Loucy (cell line): ENCODE results near the gene DACT1.

Experiments
- H2AFZ ChIP-seq: fragments of 200-600 bp; sonication (generic); 2 replicates; pipeline ENCODE4 v1.6.0; 2016; ENCODE audit warnings: antibody characterized with exemption, mild to moderate bottlenecking, low read length, moderate library complexity
- H3F3A ChIP-seq: fragments of 200-600 bp; 2 replicates; pipeline ENCODE4 v1.6.0; 2016; ENCODE audit warnings: antibody characterized with exemption, low read depth, mild to moderate bottlenecking
- H3K27me3 ChIP-seq: fragments of 200-600 bp; sonication (generic); 2 replicates; pipeline ENCODE4 v1.6.1; 2014; ENCODE audit warnings: low read length, mild to moderate bottlenecking; ENCODE audit not compliant: insufficient read depth, poor library complexity, severe bottlenecking
- H3K36me3 ChIP-seq: fragments of 200-600 bp; sonication (generic); 2 replicates; pipeline ENCODE4 v1.6.1; 2016; ENCODE audit warnings: low read length; ENCODE audit not compliant: insufficient read depth
- H3K4me1 ChIP-seq: fragments of 200-600 bp; sonication (generic); 2 replicates; pipeline ENCODE4 v1.5.1; 2014; ENCODE audit warnings: low read length, mild to moderate bottlenecking; ENCODE audit not compliant: insufficient read depth, poor library complexity, severe bottlenecking
- H3K4me2 ChIP-seq: fragments of 200-600 bp; sonication (generic); 2 replicates; pipeline ENCODE4 v1.6.0; 2014; ENCODE audit warnings: antibody characterized with exemption, low read length, low read depth, mild to moderate bottlenecking; ENCODE audit not compliant: poor library complexity, severe bottlenecking
- H3K4me3 ChIP-seq: fragments of 200-600 bp; sonication (generic); 2 replicates; pipeline ENCODE4 v1.5.1; 2014; ENCODE audit warnings: low read length, mild to moderate bottlenecking, mixed read lengths; ENCODE audit not compliant: poor library complexity, severe bottlenecking
- H3K79me2 ChIP-seq: fragments of 200-600 bp; sonication (generic); 2 replicates; pipeline ENCODE4 v1.6.1; 2014; ENCODE audit warnings: low read length; ENCODE audit not compliant: insufficient read depth
- H3K9ac ChIP-seq: fragments of 200-600 bp; sonication (generic); 2 replicates; pipeline ENCODE4 v1.6.0; 2014; ENCODE audit warnings: mild to moderate bottlenecking, low read depth, low read length, moderate library complexity; ENCODE audit not compliant: poor library complexity, severe bottlenecking
- H3K9me2 ChIP-seq: fragments of 200-600 bp; sonication (generic); replicated peaks from 2 replicates; pipeline ENCODE4 v1.6.1; 2016; ENCODE audit warnings: low read depth, low read length, mixed read lengths
- H3K9me3 ChIP-seq: fragments of 200-600 bp; sonication (generic); 2 replicates; pipeline ENCODE4 v1.6.1; 2014; ENCODE audit warnings: mild to moderate bottlenecking, antibody characterized with exemption, low read length, low read depth; ENCODE audit not compliant: insufficient read depth
- H4K20me1 ChIP-seq: fragments of 200-600 bp; sonication (generic); 2 replicates; pipeline ENCODE4 v1.6.0; 2014; ENCODE audit warnings: antibody characterized with exemption, low read length, mild to moderate bottlenecking; ENCODE audit not compliant: insufficient read depth, poor library complexity, severe bottlenecking
- CTCF ChIP-seq: fragments of 200-600 bp; sonication (generic); conservative IDR thresholded peaks from 2 replicates; pipeline ENCODE4 v1.5.1; 2014; ENCODE audit warnings: mild to moderate bottlenecking, antibody characterized with exemption, low read length
- EZH2phosphoT487 ChIP-seq: fragments of 200-600 bp; IDR thresholded peaks from 2 replicates; pipeline ENCODE4 v1.6.1; 2018; ENCODE audit warnings: antibody characterized with exemption, mild to moderate bottlenecking, moderate library complexity, borderline replicate concordance

Gene DACT1

DNA sequence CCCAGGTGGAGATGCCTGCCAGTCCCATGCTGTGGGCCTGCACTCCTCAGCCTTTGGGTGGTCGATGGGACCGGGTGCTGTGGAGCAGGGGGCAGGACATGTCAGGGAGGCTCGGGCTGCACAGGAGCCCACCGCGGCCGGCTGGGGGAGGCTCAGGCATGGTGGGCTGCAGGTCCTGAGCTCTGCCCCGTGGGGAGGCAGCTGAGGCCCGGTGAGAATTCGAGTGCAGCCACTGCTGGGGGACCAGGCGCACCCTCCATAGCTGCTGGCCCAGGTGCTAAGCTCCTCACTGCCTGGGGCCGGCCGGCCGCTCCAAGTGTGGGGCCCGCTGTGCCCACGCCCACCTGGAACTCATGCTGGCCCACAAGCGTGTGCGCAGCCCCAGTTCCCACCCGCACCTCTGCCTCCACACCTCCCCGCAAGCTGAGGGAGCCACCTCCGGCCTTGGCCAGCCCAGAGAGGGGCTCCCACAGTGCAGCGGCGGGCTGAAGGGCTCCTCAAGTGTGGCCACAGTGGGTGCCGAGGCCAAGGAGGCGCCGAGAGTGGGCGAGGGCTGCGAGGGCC, 49.6 kb downstream of the DACT1 start:
- H3K36me3 ChIP-seq: no peaks in the 10 kb centered on the region

DNA sequence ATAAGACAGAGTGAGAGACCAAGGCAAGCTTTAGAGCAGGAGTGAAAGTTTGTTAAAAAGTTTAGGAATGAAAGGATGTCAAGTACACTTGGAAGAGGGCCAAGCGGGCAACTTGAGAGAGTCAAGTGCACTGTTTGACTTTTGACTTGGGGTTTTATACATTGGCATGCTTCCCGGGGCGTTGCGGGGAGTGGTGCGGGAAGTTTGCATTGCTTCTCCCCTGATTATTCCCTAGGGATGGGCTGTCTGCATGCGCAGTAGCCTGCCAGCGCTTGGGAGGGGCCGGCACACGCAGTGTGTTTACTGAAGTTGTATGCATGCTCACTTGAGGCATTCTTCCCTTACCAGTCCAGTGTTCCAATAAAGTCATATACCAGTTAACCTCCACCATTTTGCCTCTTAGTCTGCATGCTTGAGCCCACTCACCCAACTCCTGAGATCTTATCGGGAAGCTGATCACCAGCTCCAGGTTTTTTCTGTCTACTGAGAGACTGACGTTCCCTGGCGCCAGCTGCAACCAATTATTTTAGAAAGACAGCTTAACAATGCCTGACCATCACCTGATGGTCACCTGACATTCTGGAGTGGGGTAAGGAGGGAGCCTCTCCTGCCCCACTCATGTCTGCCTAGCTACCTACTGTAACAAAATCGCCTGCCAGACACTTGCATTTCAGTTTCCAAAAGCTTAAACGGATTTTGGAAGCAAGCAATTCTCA, 53.2 kb downstream of the DACT1 start:
- H3K9me2 ChIP-seq: no peaks in the 10 kb centered on the region; the same call in 1 of the 2 replicates
- no peaks in the 10 kb centered on the region for H3K27me3 ChIP-seq
- no peaks in the 10 kb centered on the region for H4K20me1 ChIP-seq
- H3K4me2 ChIP-seq: no peak overlapping the region
- H3K79me2 ChIP-seq: no peaks in the 10 kb centered on the region
- H3K4me3 ChIP-seq: no peak overlapping the region
- H3K36me3 ChIP-seq: no peaks in the 10 kb centered on the region
- no peak overlapping the region for H2AFZ ChIP-seq
- H3F3A ChIP-seq: no peaks in the 10 kb centered on the region
- no peaks in the 10 kb centered on the region for H3K4me1 ChIP-seq
- H3K9me3 ChIP-seq: 0 out of 2 replicates have a peak, but pooled peaks cover 2% of the 10 kb centered on the region
- TF ChIP-seq CTCF (no peak), EZH2phosphoT487 (no peak)
- no peak overlapping the region for H3K9ac ChIP-seq

More for the DNA sequence above, 49.6 kb downstream of the DACT1 start:
- H3K9me2 ChIP-seq: no peaks in the 10 kb centered on the region
- no peaks in the 10 kb centered on the region for H4K20me1 ChIP-seq
- H3K4me1 ChIP-seq: no peaks in the 10 kb centered on the region
- TF ChIP-seq EZH2phosphoT487: no peak
- no peak for TF ChIP-seq CTCF
- H2AFZ ChIP-seq: no peak overlapping the region
- no peak overlapping the region for H3K9ac ChIP-seq
- no peaks in the 10 kb centered on the region for H3K79me2 ChIP-seq
- no peaks in the 10 kb centered on the region for H3K27me3 ChIP-seq
- no peak overlapping the region for H3K4me3 ChIP-seq
- H3K4me2 ChIP-seq: no peak overlapping the region
- H3K9me3 ChIP-seq: 0 out of 2 replicates have a peak, but pooled peaks cover 2% of the 10 kb centered on the region
- no peaks in the 10 kb centered on the region for H3F3A ChIP-seq

DNA sequence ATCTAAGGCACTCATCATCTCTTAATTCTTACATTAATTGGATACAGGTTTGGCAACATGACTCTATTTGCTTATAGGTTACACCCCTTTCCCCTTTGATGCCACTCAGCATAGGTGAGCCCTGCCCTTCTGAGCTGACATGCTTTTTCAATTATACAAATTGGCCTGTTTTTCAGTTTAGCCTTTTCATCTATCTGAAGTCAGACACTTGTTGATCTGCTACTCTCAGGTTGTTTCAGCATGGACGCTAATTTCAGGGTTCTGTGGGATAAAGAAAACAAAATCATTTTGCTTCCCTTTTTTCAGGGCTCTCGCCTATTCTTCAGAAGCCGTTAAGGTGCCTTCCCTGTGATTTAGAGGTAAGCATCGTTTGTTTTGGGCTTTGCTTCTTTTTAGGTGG, 55.3 kb downstream of the DACT1 start:
- TF ChIP-seq EZH2phosphoT487: no peak
- TF ChIP-seq CTCF: no peak
- Histone ChIP-seq H3K9ac (no peak overlapping the region), H3K79me2 (no peaks in the 10 kb centered on the region), H3F3A (no peaks in the 10 kb centered on the region), H3K9me2 (no peaks in the 10 kb centered on the region; the same call in 1 of the 2 replicates), H3K27me3 (no peaks in the 10 kb centered on the region), H2AFZ (no peak overlapping the region), H3K9me3 (0 out of 2 replicates have a peak, but pooled peaks cover 2% of the 10 kb centered on the region), H4K20me1 (no peaks in the 10 kb centered on the region), H3K4me3 (no peak overlapping the region), H3K4me2 (no peak overlapping the region), H3K4me1 (no peaks in the 10 kb centered on the region), H3K36me3 (no peaks in the 10 kb centered on the region)
